Measurements from ENCODE around the gene HOMER2.

DNA sequence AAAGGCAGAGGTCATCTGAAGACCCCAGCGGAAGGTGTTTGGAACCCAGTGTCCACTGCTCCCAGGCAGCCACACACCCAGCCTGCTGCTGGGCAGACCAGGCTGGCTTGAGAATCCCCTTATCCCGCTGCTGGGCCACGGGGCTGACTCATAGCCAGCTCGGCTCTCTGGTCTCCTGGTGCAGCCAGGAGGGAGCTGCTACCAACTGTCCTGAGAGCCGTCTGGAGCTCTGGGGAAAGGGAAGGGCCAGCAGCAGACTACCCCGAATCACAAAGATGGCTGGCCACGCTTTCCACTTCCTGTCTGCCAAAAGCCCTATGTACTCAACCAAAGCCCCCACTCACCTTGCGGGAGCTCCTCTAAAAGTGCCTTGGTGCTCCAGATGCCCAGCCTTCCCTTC, 104.8 kb downstream of the HOMER2 start:
- TF ChIP-seq CTCF (IDR thresholded peaks at IDR 0.05): no peak
- TF ChIP-seq EP300 (IDR thresholded peaks at IDR 0.05): no peak
- no peak for TF ChIP-seq POLR2A (IDR thresholded peaks at IDR 0.05)

All from stomach (tissue), 4 donors.